ENCODE measurements around the gene C11orf91.

DNA sequence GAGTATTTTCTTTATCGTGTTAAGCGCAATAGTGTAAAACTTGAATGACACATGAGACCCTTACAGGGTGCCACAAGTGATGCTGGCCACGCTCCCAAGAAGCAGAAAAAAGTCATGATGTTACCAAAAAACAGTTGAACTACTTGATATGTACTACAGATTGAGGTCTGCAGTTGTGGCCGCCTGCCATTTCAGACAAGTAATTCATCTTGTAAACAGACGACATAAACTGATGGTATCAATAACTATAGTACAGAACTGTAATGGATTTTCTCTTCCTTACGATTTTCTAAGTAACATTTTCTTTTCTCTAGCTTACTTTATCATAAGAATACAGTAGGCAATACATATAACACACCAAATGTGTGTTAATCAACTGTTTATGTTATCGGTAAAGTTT is 30.1 kb upstream of the C11orf91 start:
- TF ChIP-seq, protein P1, sequence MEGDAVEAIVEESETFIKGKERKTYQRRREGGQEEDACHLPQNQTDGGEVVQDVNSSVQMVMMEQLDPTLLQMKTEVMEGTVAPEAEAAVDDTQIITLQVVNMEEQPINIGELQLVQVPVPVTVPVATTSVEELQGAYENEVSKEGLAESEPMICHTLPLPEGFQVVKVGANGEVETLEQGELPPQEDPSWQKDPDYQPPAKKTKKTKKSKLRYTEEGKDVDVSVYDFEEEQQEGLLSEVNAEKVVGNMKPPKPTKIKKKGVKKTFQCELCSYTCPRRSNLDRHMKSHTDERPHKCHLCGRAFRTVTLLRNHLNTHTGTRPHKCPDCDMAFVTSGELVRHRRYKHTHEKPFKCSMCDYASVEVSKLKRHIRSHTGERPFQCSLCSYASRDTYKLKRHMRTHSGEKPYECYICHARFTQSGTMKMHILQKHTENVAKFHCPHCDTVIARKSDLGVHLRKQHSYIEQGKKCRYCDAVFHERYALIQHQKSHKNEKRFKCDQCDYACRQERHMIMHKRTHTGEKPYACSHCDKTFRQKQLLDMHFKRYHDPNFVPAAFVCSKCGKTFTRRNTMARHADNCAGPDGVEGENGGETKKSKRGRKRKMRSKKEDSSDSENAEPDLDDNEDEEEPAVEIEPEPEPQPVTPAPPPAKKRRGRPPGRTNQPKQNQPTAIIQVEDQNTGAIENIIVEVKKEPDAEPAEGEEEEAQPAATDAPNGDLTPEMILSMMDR (IDR thresholded peaks at IDR 0.05; ENCODE audit: insufficient read depth, low read length, poor library complexity, severe bottlenecking): no peak
- TF ChIP-seq EZH2phosphoT487 (conservative IDR thresholded peaks at IDR 0.05; ENCODE audit: low read length): no peak

Measured in SU-DHL-6 (cell line).